ENCODE results near the gene LPCAT1.
A peak's percentile ranks its signal among the peaks of the same experiment; 100 is the strongest.
"Not testable (repeated sequence)": the region's sequence is repeated elsewhere in the genome, so short reads cannot be mapped to it uniquely, and the experiment has no call there.

Gene LPCAT1

GRCh38 chr5:1509346-1510085 lies 14.2 kb downstream of the LPCAT1 start:
- no peak for DNase-seq (ENCODE audit: low spot score)

- peak; percentile 54 for DNase-seq (ENCODE audit: low spot score)
Observed at GRCh38 chr5:1508659-1509290, 15.0 kb downstream of the LPCAT1 start.

GRCh38 chr5:1507961-1508658 lies 15.7 kb downstream of the LPCAT1 start:
- DNase-seq (ENCODE audit: low spot score): peak; percentile 63

- no peak for DNase-seq (ENCODE audit: low spot score)
Observed at GRCh38 chr5:1507457-1507856, 16.3 kb downstream of the LPCAT1 start.

GRCh38 chr5:1507014-1507375 lies 16.8 kb downstream of the LPCAT1 start:
- no peak for DNase-seq (ENCODE audit: low spot score)

GRCh38 chr5:1506242-1507013 lies 17.3 kb downstream of the LPCAT1 start:
- no peak for DNase-seq (ENCODE audit: low spot score)

- no peak for DNase-seq (ENCODE audit: low spot score)
Observed at GRCh38 chr5:1505506-1506241, 18.1 kb downstream of the LPCAT1 start.

GRCh38 chr5:1505089-1505488 lies 18.7 kb downstream of the LPCAT1 start:
- not testable (repeated sequence) for DNase-seq (ENCODE audit: low spot score)

GRCh38 chr5:1504617-1505016 lies 19.1 kb downstream of the LPCAT1 start:
- no peak for DNase-seq (ENCODE audit: low spot score)

GRCh38 chr5:1504069-1504595 lies 19.6 kb downstream of the LPCAT1 start:
- no peak for DNase-seq (ENCODE audit: low spot score)

GRCh38 chr5:1503241-1504068 lies 20.3 kb downstream of the LPCAT1 start:
- DNase-seq (ENCODE audit: low spot score): no peak

- DNase-seq (ENCODE audit: low spot score): no peak
Observed at GRCh38 chr5:1502737-1503120, 21.0 kb downstream of the LPCAT1 start.

- no peak for DNase-seq (ENCODE audit: low spot score)
Observed at GRCh38 chr5:1502046-1502736, 21.6 kb downstream of the LPCAT1 start.

GRCh38 chr5:1501372-1502045 lies 22.3 kb downstream of the LPCAT1 start:
- DNase-seq (ENCODE audit: low spot score): no peak

- DNase-seq (ENCODE audit: low spot score): peak; percentile 81
Observed at GRCh38 chr5:1500411-1501091, 23.2 kb downstream of the LPCAT1 start.

GRCh38 chr5:1499851-1500250 lies 23.9 kb downstream of the LPCAT1 start:
- no peak for DNase-seq (ENCODE audit: low spot score)

GRCh38 chr5:1498623-1499416 lies 24.9 kb downstream of the LPCAT1 start:
- no peak for DNase-seq (ENCODE audit: low spot score)

All from left forelimb (tissue), 1 donor.